Tibial nerve (tissue), 4 donors: ENCODE data around the gene USP36.

Source experiments
- EP300 ChIP-seq, 2 donors: sonication (generic); formaldehyde crosslinking; IDR thresholded peaks; one replicate each; pipeline ENCODE4 v1.6.1; 2017; ENCODE audit warnings: antibody characterized with exemption in 2 of 2, mild to moderate bottlenecking in 1 of 2
- POLR2A ChIP-seq, 2 donors: fragments of 450-650 bp; IDR thresholded peaks; one replicate each; pipeline ENCODE4 v1.6.1; 2017; ENCODE audit warnings: antibody characterized with exemption in 2 of 2, mild to moderate bottlenecking in 2 of 2, moderate library complexity in 2 of 2
- TF ChIP-seq, protein P1 (sequence below), 5 experiments: fragments of 200-600 bp in 3 of 5; fragments of 450-650 bp in 2 of 5; sonication (generic) in 3 of 5; IDR thresholded peaks; one replicate each; pipeline ENCODE4 v1.5.1; 2016 to 2019; ENCODE audit warnings: antibody characterized with exemption in 5 of 5, mild to moderate bottlenecking in 3 of 5, moderate library complexity in 2 of 5

DNA sequence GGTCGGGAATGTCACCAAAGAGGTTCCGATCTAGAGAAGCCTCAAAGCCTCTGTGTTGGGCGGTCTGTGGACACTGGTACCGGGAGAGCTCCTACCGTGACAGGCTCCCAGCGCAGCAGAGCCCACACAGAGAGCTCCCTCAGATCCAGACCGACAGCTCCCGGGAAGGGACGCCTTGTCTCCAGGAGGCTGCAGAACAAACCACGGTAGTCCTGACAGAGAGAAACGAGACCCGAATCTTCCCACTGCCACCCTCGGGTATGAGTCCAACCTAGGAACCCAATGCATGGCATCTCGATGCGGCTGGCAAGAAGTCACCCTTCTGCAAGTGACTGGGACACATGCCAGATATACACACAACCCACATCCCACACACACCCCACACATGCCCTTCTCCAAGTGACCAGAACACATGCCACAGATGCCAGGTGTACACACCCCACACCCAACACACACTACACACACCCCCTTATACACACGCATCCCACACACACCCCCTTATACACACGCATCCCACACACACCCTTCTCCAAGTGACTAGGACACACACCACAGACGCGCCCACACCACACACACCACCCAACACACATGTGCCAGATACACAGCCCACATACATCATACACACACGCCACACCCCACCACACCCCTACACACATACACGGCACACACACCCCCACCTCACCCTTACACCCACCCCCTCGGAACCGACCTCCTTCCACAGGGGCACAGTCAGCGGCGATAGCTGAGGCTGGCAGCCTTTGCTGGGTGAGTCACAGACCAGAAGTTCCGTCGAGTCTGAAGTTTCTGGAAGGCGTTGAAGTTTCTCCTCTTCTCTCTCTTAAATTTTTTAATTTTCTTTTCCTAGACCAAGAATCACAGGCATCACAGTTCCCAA is 42.7 kb downstream of the USP36 start:
- TF ChIP-seq, protein P1, sequence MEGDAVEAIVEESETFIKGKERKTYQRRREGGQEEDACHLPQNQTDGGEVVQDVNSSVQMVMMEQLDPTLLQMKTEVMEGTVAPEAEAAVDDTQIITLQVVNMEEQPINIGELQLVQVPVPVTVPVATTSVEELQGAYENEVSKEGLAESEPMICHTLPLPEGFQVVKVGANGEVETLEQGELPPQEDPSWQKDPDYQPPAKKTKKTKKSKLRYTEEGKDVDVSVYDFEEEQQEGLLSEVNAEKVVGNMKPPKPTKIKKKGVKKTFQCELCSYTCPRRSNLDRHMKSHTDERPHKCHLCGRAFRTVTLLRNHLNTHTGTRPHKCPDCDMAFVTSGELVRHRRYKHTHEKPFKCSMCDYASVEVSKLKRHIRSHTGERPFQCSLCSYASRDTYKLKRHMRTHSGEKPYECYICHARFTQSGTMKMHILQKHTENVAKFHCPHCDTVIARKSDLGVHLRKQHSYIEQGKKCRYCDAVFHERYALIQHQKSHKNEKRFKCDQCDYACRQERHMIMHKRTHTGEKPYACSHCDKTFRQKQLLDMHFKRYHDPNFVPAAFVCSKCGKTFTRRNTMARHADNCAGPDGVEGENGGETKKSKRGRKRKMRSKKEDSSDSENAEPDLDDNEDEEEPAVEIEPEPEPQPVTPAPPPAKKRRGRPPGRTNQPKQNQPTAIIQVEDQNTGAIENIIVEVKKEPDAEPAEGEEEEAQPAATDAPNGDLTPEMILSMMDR (IDR thresholded peaks at IDR 0.05) = no peak
- TF ChIP-seq POLR2A (IDR thresholded peaks at IDR 0.05) = no peak
- TF ChIP-seq EP300 (IDR thresholded peaks at IDR 0.05) = no peak
